Dendritic cell treated with granulocyte-macrophage colony-stimulating factor and Interleukin-4, amounts not matched to agents 40 ng/mL and 50 ng/mL, for 4 days (primary cell): ENCODE data around the gene EEA1.

Source experiments
- H3K27ac Mint-ChIP-seq: one replicate; pipeline ENCODE4 v1.8.0; 2022; ENCODE audit warnings: mild to moderate bottlenecking, mixed read lengths
- H3K27me3 Mint-ChIP-seq: one replicate; pipeline ENCODE4 v1.8.0; 2022; ENCODE audit warnings: mild to moderate bottlenecking, mixed read lengths
- H3K36me3 Mint-ChIP-seq: one replicate; pipeline ENCODE4 v1.8.0; 2022; ENCODE audit warnings: low read depth, mixed read lengths
- H3K4me1 Mint-ChIP-seq: one replicate; pipeline ENCODE4 v1.8.0; 2022; ENCODE audit warnings: low read depth, mixed read lengths
- H3K4me3 Mint-ChIP-seq: one replicate; pipeline ENCODE4 v1.8.0; 2022; ENCODE audit warnings: mild to moderate bottlenecking, moderate library complexity, mixed read lengths
- H3K9me3 Mint-ChIP-seq: one replicate; pipeline ENCODE4 v1.8.0; 2022; ENCODE audit warnings: mixed read lengths
- intact Hi-C: fragments of 100-400 bp; cut with micrococcal nuclease; formaldehyde crosslinking; loops from one replicate; pipeline ENCODE4 v1.15.0; 2022

Gene EEA1

GRCh38 chr12:92927055-92927435 lies 2.0 kb downstream of the EEA1 start:
- H3K4me1 Mint-ChIP-seq = peaks cover 33% of the 10 kb centered on the region
- no peaks in the 10 kb centered on the region for H3K27me3 Mint-ChIP-seq
- intact Hi-C loops = loop anchor here (5.0 to 10.0 kb wide), 3 partner anchors 55 to 648 kb away; partner anchors contain the start of gene SOCS2
- peak overlapping the region; percentile 88 for H3K4me3 Mint-ChIP-seq
- H3K9me3 Mint-ChIP-seq = no peaks in the 10 kb centered on the region
- H3K36me3 Mint-ChIP-seq = peaks cover 29% of the 10 kb centered on the region
- H3K27ac Mint-ChIP-seq = peak overlapping the region; percentile 94

GRCh38 chr12:92926549-92926948 lies 2.5 kb downstream of the EEA1 start:
- Mint-ChIP-seq H3K27me3 (no peaks in the 10 kb centered on the region), H3K9me3 (no peaks in the 10 kb centered on the region), H3K27ac (peak overlapping the region; percentile 94), H3K4me1 (peaks cover 36% of the 10 kb centered on the region), H3K36me3 (peaks cover 29% of the 10 kb centered on the region), H3K4me3 (peak overlapping the region; percentile 88)
- intact Hi-C loops = loop anchor here (5.0 to 10.0 kb wide), 3 partner anchors 54 to 648 kb away; partner anchors contain the start of gene SOCS2

GRCh38 chr12:92921877-92922276 lies 7.2 kb downstream of the EEA1 start:
- intact Hi-C loops = loop anchor here (10.0 kb wide), 1 partner anchor 653 kb away; the partner anchor contains the start of gene SOCS2
- Mint-ChIP-seq H3K4me1 (peaks cover 30% of the 10 kb centered on the region), H3K36me3 (peaks cover 16% of the 10 kb centered on the region), H3K4me3 (no peak overlapping the region), H3K27ac (no peak overlapping the region), H3K9me3 (no peaks in the 10 kb centered on the region), H3K27me3 (no peaks in the 10 kb centered on the region)

GRCh38 chr12:92915365-92915764 lies 13.7 kb downstream of the EEA1 start:
- H3K9me3 Mint-ChIP-seq = no peaks in the 10 kb centered on the region
- no peak overlapping the region for H3K27ac Mint-ChIP-seq
- intact Hi-C loops = no loop called here
- H3K4me3 Mint-ChIP-seq = no peak overlapping the region
- H3K4me1 Mint-ChIP-seq = peaks cover 46% of the 10 kb centered on the region
- H3K36me3 Mint-ChIP-seq = peaks cover 13% of the 10 kb centered on the region
- H3K27me3 Mint-ChIP-seq = no peaks in the 10 kb centered on the region

- no peaks in the 10 kb centered on the region for H3K9me3 Mint-ChIP-seq
- H3K27me3 Mint-ChIP-seq = no peaks in the 10 kb centered on the region
- H3K36me3 Mint-ChIP-seq = peaks cover 19% of the 10 kb centered on the region
- no peak overlapping the region for H3K27ac Mint-ChIP-seq
- peaks cover 46% of the 10 kb centered on the region for H3K4me1 Mint-ChIP-seq
- intact Hi-C loops = no loop called here
- H3K4me3 Mint-ChIP-seq = no peak overlapping the region
Observed at GRCh38 chr12:92914170-92914569, 14.9 kb downstream of the EEA1 start.

GRCh38 chr12:92912672-92913071 lies 16.4 kb downstream of the EEA1 start:
- Mint-ChIP-seq H3K9me3 (no peaks in the 10 kb centered on the region), H3K4me3 (no peak overlapping the region), H3K27me3 (no peaks in the 10 kb centered on the region), H3K4me1 (peaks cover 52% of the 10 kb centered on the region), H3K36me3 (peaks cover 19% of the 10 kb centered on the region), H3K27ac (peak overlapping the region; percentile 76)
- intact Hi-C loops = no loop called here

- peaks cover 58% of the 10 kb centered on the region for H3K4me1 Mint-ChIP-seq
Observed at GRCh38 chr12:92912052-92912451, 17.0 kb downstream of the EEA1 start.

GRCh38 chr12:92911339-92911738 lies 17.8 kb downstream of the EEA1 start:
- peak overlapping the region; percentile 76 for H3K27ac Mint-ChIP-seq
- peaks cover 54% of the 10 kb centered on the region for H3K4me1 Mint-ChIP-seq
- H3K4me3 Mint-ChIP-seq = peak overlapping the region; percentile 65
- peaks cover 19% of the 10 kb centered on the region for H3K36me3 Mint-ChIP-seq
- intact Hi-C loops = no loop called here
- H3K9me3 Mint-ChIP-seq = no peaks in the 10 kb centered on the region
- no peaks in the 10 kb centered on the region for H3K27me3 Mint-ChIP-seq

More at GRCh38 chr12:92912052-92912451, 17.0 kb downstream of the EEA1 start:
- Mint-ChIP-seq H3K27me3 (no peaks in the 10 kb centered on the region), H3K36me3 (peaks cover 19% of the 10 kb centered on the region), H3K27ac (peak overlapping the region; percentile 76), H3K4me3 (peak overlapping the region; percentile 32), H3K9me3 (no peaks in the 10 kb centered on the region)
- intact Hi-C loops = no loop called here

GRCh38 chr12:92908108-92908507 lies 21.0 kb downstream of the EEA1 start:
- Mint-ChIP-seq H3K36me3 (peaks cover 14% of the 10 kb centered on the region), H3K4me3 (no peak overlapping the region), H3K9me3 (no peaks in the 10 kb centered on the region), H3K27ac (no peak overlapping the region), H3K27me3 (no peaks in the 10 kb centered on the region), H3K4me1 (peaks cover 43% of the 10 kb centered on the region)
- intact Hi-C loops = no loop called here

- intact Hi-C loops = no loop called here
- Mint-ChIP-seq H3K4me3 (no peak overlapping the region), H3K27ac (no peak overlapping the region), H3K27me3 (no peaks in the 10 kb centered on the region), H3K36me3 (peaks cover 17% of the 10 kb centered on the region), H3K9me3 (no peaks in the 10 kb centered on the region), H3K4me1 (peaks cover 35% of the 10 kb centered on the region)
Observed at GRCh38 chr12:92905811-92906554, 23.1 kb downstream of the EEA1 start.

GRCh38 chr12:92905258-92905810 lies 23.8 kb downstream of the EEA1 start:
- H3K27ac Mint-ChIP-seq = no peak overlapping the region
- no peaks in the 10 kb centered on the region for H3K9me3 Mint-ChIP-seq
- H3K4me3 Mint-ChIP-seq = no peak overlapping the region
- no peaks in the 10 kb centered on the region for H3K27me3 Mint-ChIP-seq
- H3K4me1 Mint-ChIP-seq = peaks cover 31% of the 10 kb centered on the region
- peaks cover 17% of the 10 kb centered on the region for H3K36me3 Mint-ChIP-seq
- intact Hi-C loops = no loop called here

GRCh38 chr12:92900941-92901340 lies 28.2 kb downstream of the EEA1 start:
- Mint-ChIP-seq H3K36me3 (peaks cover 28% of the 10 kb centered on the region), H3K4me1 (peaks cover 48% of the 10 kb centered on the region), H3K9me3 (no peaks in the 10 kb centered on the region), H3K27me3 (no peaks in the 10 kb centered on the region), H3K27ac (peak overlapping the region; percentile 82), H3K4me3 (no peak overlapping the region)
- intact Hi-C loops = no loop called here

GRCh38 chr12:92899386-92900001 lies 29.6 kb downstream of the EEA1 start:
- H3K27ac Mint-ChIP-seq = peak overlapping the region; percentile 82

GRCh38 chr12:92898755-92899154 lies 30.3 kb downstream of the EEA1 start:
- Mint-ChIP-seq H3K27me3 (no peaks in the 10 kb centered on the region), H3K4me3 (no peak overlapping the region), H3K27ac (peak overlapping the region; percentile 82), H3K36me3 (peaks cover 37% of the 10 kb centered on the region), H3K4me1 (peaks cover 47% of the 10 kb centered on the region), H3K9me3 (no peaks in the 10 kb centered on the region)
- intact Hi-C loops = no loop called here

More at GRCh38 chr12:92899386-92900001, 29.6 kb downstream of the EEA1 start:
- no peaks in the 10 kb centered on the region for H3K9me3 Mint-ChIP-seq
- no peaks in the 10 kb centered on the region for H3K27me3 Mint-ChIP-seq
- intact Hi-C loops = no loop called here
- H3K4me3 Mint-ChIP-seq = no peak overlapping the region
- peaks cover 46% of the 10 kb centered on the region for H3K4me1 Mint-ChIP-seq
- peaks cover 37% of the 10 kb centered on the region for H3K36me3 Mint-ChIP-seq
